ENCODE measurements around the gene RAB40C. TPM values are rescaled to one million over a fixed set of nuclear protein-coding genes. Genes with fewer than 3 reads are reported as not detected.

RAB40C gene
- total RNA-seq, 1 donor from 2014 or later, result 6.0 TPM

- H3K4me2 ChIP-seq, result no peak overlapping the region
- no peaks in the 10 kb centered on the region for H3K27me3 Mint-ChIP-seq (ENCODE audit: insufficient read depth, low read depth)
- no peaks in the 10 kb centered on the region for H3K9me3 Mint-ChIP-seq
- no peaks in the 10 kb centered on the region for H3K27me3 ChIP-seq
- peaks cover 5% of the 10 kb centered on the region for H3F3A ChIP-seq (ENCODE audit: low read depth)
- H4K20me1 ChIP-seq (ENCODE audit: low read depth), result peaks cover 13% of the 10 kb centered on the region
- no peak overlapping the region for H3K27ac Mint-ChIP-seq
- no peaks in the 10 kb centered on the region for H3K79me2 ChIP-seq (ENCODE audit: low read depth)
- no peak overlapping the region for H3K4me3 Mint-ChIP-seq
- peaks cover 4% of the 10 kb centered on the region for H3K36me3 Mint-ChIP-seq
- H3K9ac ChIP-seq, result no peak overlapping the region
- no peak overlapping the region for H3K4me3 ChIP-seq
- TF ChIP-seq EZH2 (IDR thresholded peaks at IDR 0.05), result no peak
- no peak for TF ChIP-seq EZH2phosphoT487 (IDR thresholded peaks at IDR 0.05)
- TF ChIP-seq CTCF (IDR thresholded peaks at IDR 0.05), result no peak
- H3K4me1 ChIP-seq, result no peaks in the 10 kb centered on the region
- H3K9me3 ChIP-seq (ENCODE audit: low read depth), result no peaks in the 10 kb centered on the region
- no peaks in the 10 kb centered on the region for H3K36me3 ChIP-seq
- H2AFZ ChIP-seq (replicated peaks), result no peak overlapping the region
- peaks cover 15% of the 10 kb centered on the region for H3K4me1 Mint-ChIP-seq
- no peak for DNase-seq (ENCODE audit: low spot score)
- H3K27ac ChIP-seq, result no peak overlapping the region
Observed at GRCh38 chr16:620700-621525, 31.0 kb downstream of the RAB40C start.

- Histone ChIP-seq H3K4me2 (no peak overlapping the region), H3K27ac (no peak overlapping the region), H3K9ac (no peak overlapping the region), H3K79me2 (ENCODE audit: low read depth) (no peaks in the 10 kb centered on the region), H3K27me3 (no peaks in the 10 kb centered on the region), H3K9me3 (ENCODE audit: low read depth) (no peaks in the 10 kb centered on the region), H3K4me1 (no peaks in the 10 kb centered on the region), H4K20me1 (ENCODE audit: low read depth) (peaks cover 13% of the 10 kb centered on the region), H3K4me3 (no peak overlapping the region), H3K36me3 (no peaks in the 10 kb centered on the region), H3F3A (ENCODE audit: low read depth) (peaks cover 5% of the 10 kb centered on the region), H2AFZ (replicated peaks) (no peak overlapping the region)
- Mint-ChIP-seq H3K36me3 (peaks cover 5% of the 10 kb centered on the region), H3K4me1 (peaks cover 18% of the 10 kb centered on the region), H3K27me3 (ENCODE audit: insufficient read depth, low read depth) (no peaks in the 10 kb centered on the region), H3K4me3 (peak overlapping the region; percentile 30), H3K27ac (peak overlapping the region; percentile 13), H3K9me3 (no peaks in the 10 kb centered on the region)
- TF ChIP-seq EZH2 (IDR thresholded peaks at IDR 0.05) (no peak), EZH2phosphoT487 (IDR thresholded peaks at IDR 0.05) (no peak), CTCF (IDR thresholded peaks at IDR 0.05) (no peak)
- DNase-seq (ENCODE audit: low spot score), result no peak
Observed at GRCh38 chr16:621526-622105, 31.8 kb downstream of the RAB40C start.

- H2AFZ ChIP-seq (replicated peaks), result no peak overlapping the region
- Mint-ChIP-seq H3K4me1 (peaks cover 20% of the 10 kb centered on the region), H3K36me3 (peaks cover 5% of the 10 kb centered on the region), H3K4me3 (no peak overlapping the region), H3K9me3 (no peaks in the 10 kb centered on the region), H3K27ac (no peak overlapping the region), H3K27me3 (ENCODE audit: insufficient read depth, low read depth) (peaks cover 3% of the 10 kb centered on the region)
- no peaks in the 10 kb centered on the region for H3K4me1 ChIP-seq
- DNase-seq (ENCODE audit: low spot score), result no peak
- no peak overlapping the region for H3K4me3 ChIP-seq
- TF ChIP-seq EZH2phosphoT487 (IDR thresholded peaks at IDR 0.05), result no peak
- TF ChIP-seq CTCF (IDR thresholded peaks at IDR 0.05), result no peak
- no peak for TF ChIP-seq EZH2 (IDR thresholded peaks at IDR 0.05)
- H3K79me2 ChIP-seq (ENCODE audit: low read depth), result no peaks in the 10 kb centered on the region
- no peak overlapping the region for H3K9ac ChIP-seq
- H3F3A ChIP-seq (ENCODE audit: low read depth), result peaks cover 5% of the 10 kb centered on the region
- peaks cover 13% of the 10 kb centered on the region for H4K20me1 ChIP-seq (ENCODE audit: low read depth)
- no peaks in the 10 kb centered on the region for H3K27me3 ChIP-seq
- H3K27ac ChIP-seq, result no peak overlapping the region
- H3K36me3 ChIP-seq, result no peaks in the 10 kb centered on the region
- H3K9me3 ChIP-seq (ENCODE audit: low read depth), result no peaks in the 10 kb centered on the region
- H3K4me2 ChIP-seq, result no peak overlapping the region
Observed at GRCh38 chr16:622920-623280, 33.0 kb downstream of the RAB40C start.

All from neural progenitor cell (in vitro differentiated cells).